ENCODE measurements around the gene ZKSCAN1.

DNA sequence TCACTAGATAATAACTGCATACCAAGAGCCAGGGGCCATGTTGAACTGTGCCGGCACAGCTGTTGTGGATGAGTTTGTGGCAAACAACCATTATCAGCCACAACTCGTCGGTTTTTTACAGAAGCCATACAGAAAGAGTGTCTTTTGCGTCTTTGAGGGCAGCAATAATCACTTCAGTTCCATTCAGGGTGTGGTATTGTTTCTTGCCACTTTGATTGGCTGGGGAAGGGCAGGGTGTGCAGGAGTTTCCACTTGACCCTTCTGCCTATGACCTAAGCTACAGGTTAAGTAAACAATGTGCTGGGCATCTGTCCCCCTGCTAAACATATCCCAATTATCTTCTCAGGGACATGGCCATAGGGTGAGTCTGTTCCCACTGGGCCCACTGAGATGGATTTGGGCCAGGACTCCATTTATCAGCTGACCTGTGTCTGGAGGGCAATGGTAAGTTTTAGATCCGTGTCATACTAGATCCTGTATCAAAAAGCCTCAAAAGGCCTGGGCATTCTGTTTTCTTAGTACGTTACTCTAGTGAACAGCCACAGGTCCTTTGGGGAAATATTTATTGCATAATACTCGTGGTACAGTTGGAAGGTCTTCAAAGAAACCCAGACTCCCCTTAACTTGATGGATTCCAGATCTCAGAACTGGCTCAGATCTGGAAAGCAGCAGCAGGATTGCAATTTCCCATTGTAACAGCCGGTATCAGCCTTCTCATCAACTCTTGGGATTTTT, 50.2 kb downstream of the ZKSCAN1 start:
- TF ChIP-seq, protein P1, sequence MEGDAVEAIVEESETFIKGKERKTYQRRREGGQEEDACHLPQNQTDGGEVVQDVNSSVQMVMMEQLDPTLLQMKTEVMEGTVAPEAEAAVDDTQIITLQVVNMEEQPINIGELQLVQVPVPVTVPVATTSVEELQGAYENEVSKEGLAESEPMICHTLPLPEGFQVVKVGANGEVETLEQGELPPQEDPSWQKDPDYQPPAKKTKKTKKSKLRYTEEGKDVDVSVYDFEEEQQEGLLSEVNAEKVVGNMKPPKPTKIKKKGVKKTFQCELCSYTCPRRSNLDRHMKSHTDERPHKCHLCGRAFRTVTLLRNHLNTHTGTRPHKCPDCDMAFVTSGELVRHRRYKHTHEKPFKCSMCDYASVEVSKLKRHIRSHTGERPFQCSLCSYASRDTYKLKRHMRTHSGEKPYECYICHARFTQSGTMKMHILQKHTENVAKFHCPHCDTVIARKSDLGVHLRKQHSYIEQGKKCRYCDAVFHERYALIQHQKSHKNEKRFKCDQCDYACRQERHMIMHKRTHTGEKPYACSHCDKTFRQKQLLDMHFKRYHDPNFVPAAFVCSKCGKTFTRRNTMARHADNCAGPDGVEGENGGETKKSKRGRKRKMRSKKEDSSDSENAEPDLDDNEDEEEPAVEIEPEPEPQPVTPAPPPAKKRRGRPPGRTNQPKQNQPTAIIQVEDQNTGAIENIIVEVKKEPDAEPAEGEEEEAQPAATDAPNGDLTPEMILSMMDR (IDR thresholded peaks at IDR 0.05), result no peak
- no peak for TF ChIP-seq POLR2A (IDR thresholded peaks at IDR 0.05)

Measured in heart left ventricle (tissue), 13 donors.